NCI-H1436 (cell line): ENCODE data around the gene RTN4R.

Experiments used
- DNase-seq: peaks from one replicate; lab custom pipeline; 2025; lab: John Stamatoyannopoulos, UW

Gene RTN4R

GRCh38 chr22:20241579-20242392 is 26.3 kb downstream of the RTN4R start:
- DNase-seq, result no peak

- DNase-seq, result no peak
These were observed 27.2 kb downstream of the RTN4R start for GRCh38 chr22:20240900-20241299.

GRCh38 chr22:20240447-20240764 is 27.7 kb downstream of the RTN4R start:
- DNase-seq, result no peak

GRCh38 chr22:20239676-20240446 is 28.3 kb downstream of the RTN4R start:
- DNase-seq, result no peak

GRCh38 chr22:20238901-20239675 is 29.0 kb downstream of the RTN4R start:
- no peak for DNase-seq

- DNase-seq, result peak; percentile 63
These were observed 29.6 kb downstream of the RTN4R start for GRCh38 chr22:20238536-20238900.

GRCh38 chr22:20237480-20238440 is 30.4 kb downstream of the RTN4R start:
- no peak for DNase-seq

- no peak for DNase-seq
These were observed 31.9 kb downstream of the RTN4R start for GRCh38 chr22:20236052-20236717.

GRCh38 chr22:20235389-20235991 is 32.6 kb downstream of the RTN4R start:
- DNase-seq, result no peak

- no peak for DNase-seq
These were observed 33.2 kb downstream of the RTN4R start for GRCh38 chr22:20234760-20235388.

- DNase-seq, result no peak
These were observed 33.8 kb downstream of the RTN4R start for GRCh38 chr22:20234314-20234682.

- DNase-seq, result no peak
These were observed 34.5 kb downstream of the RTN4R start for GRCh38 chr22:20233351-20234313.

- DNase-seq, result no peak
These were observed 35.3 kb downstream of the RTN4R start for GRCh38 chr22:20232781-20233180.

GRCh38 chr22:20232237-20232598 is 35.9 kb downstream of the RTN4R start:
- no peak for DNase-seq

GRCh38 chr22:20231514-20232236 is 36.4 kb downstream of the RTN4R start:
- no peak for DNase-seq

- no peak for DNase-seq
These were observed 37.2 kb downstream of the RTN4R start for GRCh38 chr22:20230777-20231420.

GRCh38 chr22:20229916-20230775 is 38.0 kb downstream of the RTN4R start:
- DNase-seq, result no peak
